Measurements from ENCODE around the gene NAA80.
A peak's percentile ranks its signal among the peaks of the same experiment; 100 is the strongest.
"Not testable (repeated sequence)": the region's sequence is repeated elsewhere in the genome, so short reads cannot be mapped to it uniquely, and the experiment has no call there.

The NAA80 gene

DNA sequence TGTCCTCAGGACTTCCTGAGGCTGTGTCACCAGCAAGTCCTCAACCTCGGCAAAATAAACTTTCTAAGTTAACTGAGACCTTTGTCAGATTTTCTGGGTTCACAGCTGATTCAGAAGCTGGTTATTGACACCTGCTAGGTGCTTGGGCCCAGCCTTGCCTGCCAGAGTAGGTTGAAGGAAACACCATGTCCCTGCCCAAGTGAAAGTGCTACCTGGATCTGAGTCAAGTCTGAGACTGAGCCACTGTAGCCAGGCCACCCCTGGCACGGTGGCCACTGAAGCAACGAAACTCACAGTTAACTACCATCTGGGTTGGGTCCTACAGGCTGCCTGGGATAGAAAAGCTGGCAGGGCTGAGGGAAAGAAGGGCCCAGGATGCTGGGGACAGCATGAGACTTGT, 15.1 kb upstream of the NAA80 start:
- DNase-seq (ENCODE audit: low spot score): no peak

DNA sequence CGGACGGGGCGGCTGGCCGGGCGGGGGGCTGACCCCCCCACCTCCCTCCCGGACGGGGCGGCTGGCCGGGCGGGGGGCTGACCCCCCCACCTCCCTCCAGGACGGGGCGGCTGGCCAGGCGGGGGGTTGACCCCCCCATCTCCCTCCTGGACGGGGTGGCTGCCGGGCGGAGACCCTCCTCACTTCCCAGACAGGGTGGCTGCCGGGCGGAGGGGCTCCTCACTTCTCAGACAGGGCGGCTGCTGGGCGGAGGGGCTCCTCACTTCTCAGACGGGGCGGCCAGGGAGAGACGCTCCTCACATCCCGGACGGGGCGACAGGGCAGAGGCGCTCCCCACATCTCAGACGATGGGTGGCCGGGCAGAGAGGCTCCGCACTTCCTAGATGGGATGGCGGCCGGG, 12.8 kb upstream of the NAA80 start:
- not testable (repeated sequence) for DNase-seq (ENCODE audit: low spot score)

DNA sequence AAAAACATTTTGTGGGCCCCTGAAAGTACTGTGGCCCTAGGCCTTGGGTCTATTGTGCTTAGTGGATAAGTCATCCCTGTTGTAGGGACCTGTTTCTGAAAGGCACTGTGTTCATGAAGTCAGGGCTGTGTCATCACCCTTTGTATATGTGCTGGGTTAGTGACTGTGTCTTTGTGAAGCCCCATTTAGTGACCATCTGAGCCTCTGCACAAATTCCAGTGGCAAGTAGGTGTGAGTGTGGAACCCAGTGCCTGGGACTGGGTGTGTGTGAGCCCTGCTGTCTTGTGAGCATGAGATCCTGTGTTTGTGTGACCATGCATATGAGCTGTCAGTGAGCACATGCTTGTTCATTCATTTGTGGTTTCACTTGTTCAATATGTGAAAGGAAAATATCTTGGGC, 5.4 kb upstream of the NAA80 start:
- no peak for DNase-seq (ENCODE audit: low spot score)

DNA sequence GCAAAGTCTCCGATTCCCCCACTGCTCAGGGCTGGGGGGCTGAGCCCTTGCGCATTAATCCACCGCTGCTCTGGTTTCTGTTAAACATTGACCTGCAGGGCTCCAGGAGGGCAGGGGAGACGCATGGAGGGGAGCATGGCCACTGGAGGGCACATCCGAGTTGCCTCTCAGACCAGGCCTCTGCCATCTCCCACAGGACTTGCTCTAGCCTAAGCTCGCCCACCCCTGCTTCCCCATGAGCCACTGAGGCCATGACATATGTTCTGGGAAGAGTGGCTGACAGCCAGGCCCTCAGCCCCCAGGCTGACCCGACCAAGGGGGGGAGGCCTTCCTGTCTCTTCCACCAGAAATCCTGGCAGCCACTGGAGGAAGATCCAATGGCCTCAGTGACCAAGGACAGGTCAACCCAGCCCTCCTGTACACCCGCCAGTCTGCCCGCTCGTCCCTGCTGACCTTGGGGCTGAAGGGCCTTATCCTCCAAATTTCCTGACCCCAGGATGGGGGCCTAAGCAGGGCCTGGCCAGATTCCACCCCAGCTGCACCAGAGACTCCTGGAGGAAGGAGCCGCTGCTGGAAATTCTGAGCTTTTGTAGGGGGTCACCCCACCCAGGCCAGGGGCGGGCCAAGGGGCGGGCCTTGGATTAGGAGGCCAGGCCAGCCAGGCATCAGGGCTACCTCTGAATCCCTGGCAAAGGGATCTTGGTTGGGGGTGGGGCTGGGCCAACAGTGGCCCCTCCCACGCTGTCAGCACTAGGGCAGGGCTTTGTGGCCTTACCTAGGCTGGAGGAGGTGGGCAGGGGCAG, 4.0 kb upstream of the NAA80 start, which contains the start of gene HYAL1:
Gene HYAL1 (minus strand): TSS at position 562 of the 803 bp plus-strand sequence. CDS start 618 bp downstream, outside the sequence.
- DNase-seq (ENCODE audit: low spot score): no peak

DNA sequence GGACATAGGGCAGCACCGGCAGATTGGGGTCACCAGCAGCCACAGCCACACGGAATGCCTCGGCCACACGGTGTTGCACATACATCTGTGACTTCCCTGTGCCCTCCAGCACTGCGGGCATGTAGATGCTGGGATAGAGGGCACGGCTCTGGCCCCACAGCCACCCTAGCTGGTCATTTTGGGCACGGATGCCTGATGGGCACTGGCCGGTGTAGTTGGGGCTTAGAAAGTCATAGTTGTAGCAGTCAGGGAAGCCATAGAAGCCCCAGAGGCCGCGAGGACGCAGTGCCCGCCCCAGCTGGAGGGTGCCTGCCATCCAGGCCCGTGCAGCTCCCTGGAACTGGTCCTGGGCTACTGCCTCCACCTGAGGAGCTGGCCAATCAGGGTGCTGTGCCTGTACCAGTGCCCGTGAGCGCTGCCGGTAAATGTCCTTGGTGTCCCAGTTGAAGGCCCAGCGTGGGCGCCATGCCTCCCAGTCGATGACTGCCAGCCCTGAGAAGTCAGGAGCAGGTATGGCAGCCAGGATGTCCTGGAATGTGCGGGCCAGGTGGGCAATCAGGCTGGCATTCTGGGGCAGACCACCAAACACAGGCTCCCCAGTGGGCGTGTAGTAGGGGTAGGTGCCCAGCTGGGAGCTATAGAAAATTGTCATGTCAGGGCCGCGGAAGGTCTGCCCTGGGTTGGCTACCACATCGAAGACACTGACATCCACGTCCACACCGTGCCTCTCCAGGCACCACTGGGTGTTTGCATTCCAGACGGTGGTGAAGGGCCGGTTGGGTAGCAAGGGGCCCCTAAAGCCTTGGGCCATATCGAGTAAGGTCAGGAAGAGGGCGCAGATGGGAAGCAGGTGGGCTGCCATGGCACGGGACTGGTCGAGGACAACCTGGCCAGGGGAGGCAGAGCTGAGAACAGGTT, 3.1 kb upstream of the NAA80 start:
- no peak for DNase-seq (ENCODE audit: low spot score)

DNA sequence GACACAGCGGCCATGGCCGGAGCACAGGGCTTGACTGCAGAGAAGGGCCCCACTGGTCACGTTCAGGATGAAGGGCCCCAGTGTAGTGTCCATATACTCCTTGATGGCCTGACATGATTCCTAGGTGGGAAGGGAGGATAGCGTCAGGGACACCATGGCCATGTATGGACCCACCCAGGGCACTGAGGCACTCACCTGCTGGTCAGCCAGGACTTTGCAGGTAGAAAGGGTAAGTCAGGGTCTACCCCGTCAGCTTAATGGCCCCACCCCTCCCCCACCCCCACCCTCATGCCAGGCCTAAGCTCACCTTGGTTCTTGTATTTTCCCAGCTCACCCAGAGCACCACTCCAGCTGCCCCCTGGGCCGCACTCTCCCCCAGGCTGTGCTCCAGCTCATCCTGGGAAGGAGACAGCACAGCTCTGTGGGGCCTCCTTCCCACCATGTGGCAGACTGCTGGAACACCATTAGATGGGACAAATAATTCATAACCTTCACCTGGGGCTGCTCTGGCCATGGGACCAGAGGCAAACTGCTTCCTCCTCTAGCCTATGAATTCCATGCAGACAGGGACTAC, 1.6 kb upstream of the NAA80 start:
- DNase-seq (ENCODE audit: low spot score): no peak

DNA sequence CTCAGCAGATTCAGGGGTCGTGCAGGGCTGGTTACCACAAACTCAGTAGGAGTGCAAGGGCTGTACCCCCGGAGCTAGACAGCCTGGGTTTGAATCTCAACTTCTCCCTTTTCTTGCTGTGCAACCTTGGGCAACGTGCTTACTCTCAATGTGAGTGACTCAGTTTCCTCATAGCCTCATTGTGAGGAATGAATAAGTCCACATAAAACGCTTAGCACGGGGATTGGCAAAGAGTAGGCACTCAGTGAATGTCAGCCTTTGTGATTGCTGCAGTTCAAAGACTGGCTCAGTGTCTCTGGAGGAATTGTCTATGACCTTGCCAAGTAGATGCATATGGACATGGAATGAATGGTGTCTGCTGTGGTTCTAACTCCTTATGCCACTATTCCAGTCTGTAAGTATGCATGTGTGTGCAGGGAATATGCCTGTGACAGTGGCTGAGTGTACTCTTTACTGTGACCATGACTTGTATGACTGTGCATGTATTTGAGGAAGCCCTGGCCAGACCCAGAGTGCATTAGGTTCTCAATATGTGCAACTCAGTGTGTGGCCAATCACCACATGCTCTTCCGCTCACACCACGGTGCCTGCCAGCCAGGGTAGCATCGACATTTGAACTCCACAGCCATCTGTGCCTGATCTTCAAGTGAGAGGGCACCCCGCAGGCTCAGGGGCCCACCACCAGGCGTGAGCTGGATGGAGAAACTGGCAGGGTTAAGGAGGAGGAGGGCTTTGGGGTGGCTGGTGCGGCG, 900 bp upstream of the NAA80 start:
- DNase-seq (ENCODE audit: low spot score): peak; percentile 58

DNA sequence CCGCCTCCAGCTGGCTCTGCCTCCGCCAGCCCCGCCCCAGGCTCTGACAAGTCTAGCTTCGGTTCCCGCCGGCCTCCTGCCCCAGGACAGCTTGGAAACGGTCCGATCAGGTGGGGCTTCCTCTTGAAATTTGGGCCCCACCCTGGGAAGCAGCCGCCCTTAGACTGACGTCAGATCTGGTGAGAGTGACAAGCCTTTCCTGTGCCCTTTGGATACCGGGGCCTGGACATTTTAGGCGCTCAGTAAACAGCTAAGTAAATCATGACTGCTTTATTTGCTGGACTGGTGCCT, 378 bp upstream of the NAA80 start:
- DNase-seq (ENCODE audit: low spot score): no peak

DNA sequence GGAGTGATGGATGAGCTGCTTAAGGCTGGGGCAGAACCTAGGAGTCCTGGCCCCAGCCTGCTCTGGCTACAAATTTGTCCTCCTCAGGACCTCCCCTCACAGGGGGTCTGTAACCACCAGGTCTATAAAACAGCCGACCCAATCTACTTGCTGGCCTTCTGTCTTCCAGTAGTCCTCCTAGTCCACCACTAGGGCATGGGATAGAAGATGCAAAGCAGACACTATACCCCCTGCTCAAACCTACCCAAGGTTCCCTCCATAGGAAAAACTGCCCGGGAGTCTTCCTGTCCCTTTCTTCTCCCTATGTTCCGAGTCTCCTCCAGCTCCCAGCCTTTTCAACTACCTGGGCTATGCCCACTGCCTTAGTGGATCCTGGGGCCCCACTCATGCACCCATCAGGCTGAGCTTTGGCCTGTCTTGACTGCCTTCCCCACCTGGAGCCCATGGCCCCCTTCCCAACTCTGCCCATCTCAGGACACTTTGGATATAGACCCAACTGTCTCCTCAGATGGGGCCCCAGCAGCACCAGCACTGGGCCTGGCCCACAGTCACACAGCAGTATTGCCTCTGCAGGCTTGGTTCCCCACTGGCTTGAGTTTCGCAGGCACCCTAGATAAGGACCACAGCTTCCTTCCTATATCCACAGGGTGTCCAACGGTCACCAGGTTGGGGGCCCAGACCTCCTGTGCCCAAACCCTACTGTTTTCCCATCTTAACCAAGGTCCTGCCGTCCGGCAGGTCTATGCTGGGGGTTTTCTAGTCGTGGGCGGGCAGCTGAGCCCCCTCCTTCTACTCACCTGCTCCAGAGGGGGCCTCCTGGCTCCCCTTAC, 1.1 kb downstream of the NAA80 start:
- DNase-seq (ENCODE audit: low spot score): peak; percentile 39

DNA sequence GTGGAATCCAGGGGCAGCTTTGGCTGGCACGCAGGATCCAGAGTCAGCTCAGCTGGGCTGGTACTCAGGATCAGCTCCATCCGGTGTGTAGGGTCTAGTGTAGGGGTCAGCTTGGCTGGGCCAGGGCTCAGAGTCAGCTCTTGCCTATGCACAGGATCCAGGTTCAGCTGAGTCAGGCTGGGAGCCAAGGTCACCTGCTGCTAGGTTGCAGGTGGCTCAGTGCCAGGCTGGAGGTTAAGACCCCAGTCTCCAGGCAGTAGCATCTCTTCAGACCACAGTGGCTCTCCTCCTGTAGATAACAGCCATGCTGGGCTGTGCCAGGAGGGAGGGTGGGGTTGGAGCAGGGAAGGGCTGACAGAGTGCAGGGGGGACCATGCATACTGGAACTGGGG, 1.8 kb downstream of the NAA80 start:
- peak; percentile 53 for DNase-seq (ENCODE audit: low spot score)

DNA sequence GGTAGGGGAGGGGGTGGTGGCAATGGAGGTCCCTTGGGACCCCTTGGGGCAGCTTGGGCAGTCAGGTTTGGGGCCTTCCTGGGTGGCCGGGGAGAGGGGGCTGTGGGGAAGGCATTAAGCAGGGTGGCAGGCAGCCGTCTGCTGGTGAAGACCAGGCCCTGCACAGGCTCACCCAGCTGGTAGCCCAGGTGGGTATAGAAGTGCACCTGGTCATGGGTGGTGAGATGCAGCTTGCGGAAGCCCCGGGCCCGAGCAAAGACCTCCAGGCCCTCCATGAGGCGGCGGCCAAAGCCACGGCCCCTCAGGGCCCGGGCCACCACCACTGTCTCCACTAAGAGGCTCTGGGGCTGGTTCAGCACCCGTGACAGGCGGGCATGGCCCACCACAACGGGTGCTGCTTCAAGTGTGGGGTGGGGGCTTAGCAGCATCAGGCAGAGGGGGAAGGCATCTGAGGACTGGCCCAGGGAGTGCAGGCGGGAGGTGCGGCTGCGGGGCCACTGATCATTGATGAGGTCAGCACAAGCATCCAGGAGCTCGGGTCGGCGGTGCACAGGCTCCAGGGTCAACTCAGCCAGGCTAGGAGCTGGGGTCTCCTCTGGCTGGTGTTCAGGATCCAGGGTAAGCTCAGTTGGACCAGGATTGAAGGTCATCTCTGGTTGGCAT, 2.4 kb downstream of the NAA80 start:
- no peak for DNase-seq (ENCODE audit: low spot score)

DNA sequence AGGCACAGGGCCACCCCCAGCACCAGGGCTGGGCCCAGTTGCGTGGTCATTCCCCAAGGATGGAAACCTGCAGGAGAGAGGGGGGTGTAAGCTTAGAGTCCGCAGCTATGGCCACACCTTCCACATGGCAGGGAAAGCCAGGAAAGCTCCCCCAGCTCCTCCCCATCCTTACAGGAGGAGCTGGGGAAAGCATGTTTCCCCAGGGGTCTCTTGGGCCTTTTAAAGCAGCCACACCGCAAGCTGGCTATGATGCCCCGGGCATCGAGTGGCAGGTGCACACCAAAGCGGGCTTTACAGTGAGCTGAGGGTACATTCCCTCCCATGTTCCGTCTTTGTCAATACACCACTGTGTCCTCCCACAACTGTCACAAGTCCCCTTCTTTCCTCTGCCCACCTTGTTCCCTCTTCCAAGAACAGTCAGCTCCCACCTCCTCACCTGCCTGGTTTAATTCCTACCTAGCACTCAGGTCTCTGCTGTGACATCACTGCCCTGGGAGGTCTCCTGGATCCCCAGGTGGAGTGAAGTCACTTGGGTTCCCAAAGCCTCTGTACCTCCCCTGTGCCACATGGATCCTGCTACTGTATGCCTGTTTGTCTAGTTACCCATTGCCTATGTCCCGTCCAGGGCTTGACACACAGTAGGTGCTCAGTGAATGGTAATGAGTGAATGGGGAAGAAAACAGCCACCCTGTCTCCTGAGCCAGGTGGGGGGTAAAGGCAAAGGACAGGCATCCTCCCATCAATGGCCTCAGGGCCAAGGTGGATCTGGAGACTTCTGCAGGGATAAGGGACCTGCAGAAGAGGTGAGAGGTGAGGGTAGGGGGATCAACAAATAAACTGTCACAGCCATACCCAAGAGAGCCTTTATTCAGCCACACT, 3.4 kb downstream of the NAA80 start:
- no peak for DNase-seq (ENCODE audit: low spot score)

DNA sequence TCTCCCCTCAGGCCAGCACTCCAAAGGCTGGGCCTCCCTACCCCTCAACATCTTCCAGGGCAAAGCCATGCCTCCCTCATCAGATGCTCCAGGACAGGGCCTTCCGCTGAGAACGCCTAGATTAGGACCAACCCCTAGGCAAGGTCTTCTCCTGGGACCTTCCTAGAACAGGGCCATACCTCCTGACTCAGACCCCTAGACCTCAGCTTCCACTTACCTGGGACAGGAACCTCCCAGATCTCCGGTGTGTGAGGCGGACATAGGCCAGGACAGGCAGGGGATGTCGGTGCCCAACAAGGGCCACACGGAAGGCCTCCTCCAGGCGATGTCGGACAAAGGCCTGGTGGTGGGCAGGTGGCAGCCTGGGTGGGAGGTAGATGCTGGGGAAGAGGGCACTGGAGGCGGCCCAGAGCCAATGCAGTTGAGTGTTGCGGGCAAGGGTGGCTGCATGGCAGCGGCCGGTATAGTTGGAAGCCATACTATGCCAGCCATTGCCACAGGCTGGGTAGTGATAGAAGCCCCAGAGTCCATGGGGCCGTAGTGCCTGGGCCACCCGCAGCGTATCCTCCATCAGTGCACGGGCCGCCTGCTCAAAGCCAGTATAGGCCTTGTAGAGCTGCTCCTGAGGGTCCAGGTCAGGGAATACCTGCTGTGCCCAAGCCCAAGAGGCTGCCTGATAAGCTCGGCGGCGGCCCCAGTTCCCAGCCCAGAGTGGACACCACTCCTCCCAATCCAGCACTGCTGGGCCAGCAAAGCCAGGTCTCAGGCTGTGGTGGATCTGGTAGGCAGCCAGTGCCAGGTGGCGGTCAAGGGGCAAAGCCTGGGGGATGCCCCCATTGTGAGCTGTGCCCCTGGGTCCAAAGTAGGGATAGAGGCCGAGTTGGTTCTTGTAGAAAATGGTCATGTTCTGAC, 4.5 kb downstream of the NAA80 start:
- no peak for DNase-seq (ENCODE audit: low spot score)

DNA sequence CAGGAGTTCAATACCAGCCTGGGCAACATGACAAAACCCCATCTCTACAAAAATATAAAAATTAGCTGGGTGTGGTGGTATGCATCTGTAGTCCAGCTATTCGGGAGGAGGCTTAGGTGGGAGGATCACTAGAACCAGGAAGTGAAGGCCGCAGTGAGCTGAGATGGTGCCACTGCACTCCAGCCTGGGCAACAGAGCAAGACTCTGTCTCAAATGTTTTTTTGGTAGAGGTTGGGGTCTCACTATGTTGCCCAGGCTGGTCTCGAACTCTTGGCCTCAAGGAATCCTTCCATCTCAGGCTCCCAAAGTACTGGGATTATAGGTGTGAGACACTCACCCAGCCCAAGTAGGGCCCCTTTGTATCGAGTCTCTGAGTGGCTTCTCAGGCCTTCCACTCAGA, 5.1 kb downstream of the NAA80 start:
- DNase-seq (ENCODE audit: low spot score): no peak

DNA sequence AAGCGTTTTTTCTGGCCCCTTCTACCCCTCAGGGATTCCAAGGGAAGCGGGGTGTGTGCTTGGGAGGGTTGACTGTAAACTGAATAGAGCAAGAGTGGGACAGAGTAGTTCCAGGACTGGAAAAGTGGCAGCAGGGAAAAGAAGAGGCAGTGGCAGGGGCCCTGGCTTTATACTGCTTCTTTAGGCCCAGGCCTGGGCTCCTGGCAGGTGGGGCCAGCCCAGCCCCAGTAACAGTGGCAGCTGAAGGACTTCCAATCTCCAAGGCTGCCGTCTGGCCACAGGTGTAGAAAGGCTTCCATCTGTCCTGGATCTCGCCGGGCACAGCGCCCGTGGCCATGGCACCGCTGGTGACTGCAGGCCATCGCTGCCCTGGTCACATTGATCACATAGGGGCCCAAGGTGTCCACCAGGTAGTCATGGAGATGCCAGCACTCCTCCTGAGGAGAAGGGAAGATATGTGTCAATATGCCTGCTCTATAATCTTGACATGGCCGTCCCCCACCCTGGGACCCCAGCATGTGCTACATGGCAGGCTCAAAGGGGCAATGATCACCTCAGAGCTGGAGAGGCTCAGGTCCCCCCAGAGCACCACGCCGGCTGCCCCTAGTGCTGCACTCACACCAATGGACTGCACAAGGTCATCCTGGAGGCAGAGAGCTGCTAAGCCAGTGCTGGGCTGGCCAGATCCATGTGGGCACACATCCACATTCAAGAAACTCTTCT, 6.0 kb downstream of the NAA80 start:
- DNase-seq (ENCODE audit: low spot score): no peak

DNA sequence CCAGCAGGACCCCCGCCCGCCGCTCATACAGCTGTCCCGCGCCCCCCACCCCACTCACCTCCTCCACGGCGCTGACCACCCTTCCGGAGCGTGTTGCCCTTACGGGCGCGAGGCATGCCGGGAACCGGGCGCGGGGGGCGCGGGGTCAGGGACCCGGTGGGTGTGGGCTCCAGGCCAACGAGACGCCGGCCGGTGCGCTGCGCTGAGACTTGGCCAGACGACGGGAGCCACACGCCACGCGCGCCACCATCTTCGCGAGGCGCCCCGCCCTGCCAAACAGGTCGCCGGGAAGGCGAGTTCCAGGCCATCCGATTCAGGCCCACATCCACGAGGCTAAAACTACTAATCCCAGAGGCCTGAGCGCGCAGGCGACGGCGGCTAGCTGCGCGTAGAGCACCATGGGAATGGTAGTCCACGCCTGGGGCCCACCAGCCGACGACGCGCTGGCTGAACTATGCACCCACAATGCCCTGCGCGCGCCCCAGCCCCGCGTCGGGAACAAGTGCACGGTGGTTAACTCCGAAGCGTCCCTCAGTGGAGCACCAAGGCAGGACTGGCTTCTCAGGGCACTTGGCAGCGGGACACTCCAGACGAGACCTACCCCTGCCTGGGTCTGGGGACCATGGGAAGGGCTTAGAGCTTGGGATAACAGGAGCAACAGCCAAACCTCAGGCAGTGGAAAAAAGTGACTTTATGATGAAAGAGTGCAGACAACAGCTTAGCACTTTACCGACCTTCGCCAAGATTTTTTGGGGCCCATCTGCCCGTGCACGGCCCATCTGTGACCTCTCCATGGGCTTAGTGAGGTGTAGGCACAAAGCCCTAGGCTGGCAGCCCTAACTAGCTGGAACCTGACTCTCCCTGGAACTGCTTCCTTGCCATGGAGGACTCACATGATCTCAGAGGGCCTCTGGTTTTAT, 6.8 kb downstream of the NAA80 start, which contains the start of gene IFRD2:
Gene IFRD2 (minus strand): TSS at position 271 of the 920 bp plus-strand sequence. CDS start 155 bp downstream, at position 116.
- DNase-seq (ENCODE audit: low spot score): peak; percentile 97

DNA sequence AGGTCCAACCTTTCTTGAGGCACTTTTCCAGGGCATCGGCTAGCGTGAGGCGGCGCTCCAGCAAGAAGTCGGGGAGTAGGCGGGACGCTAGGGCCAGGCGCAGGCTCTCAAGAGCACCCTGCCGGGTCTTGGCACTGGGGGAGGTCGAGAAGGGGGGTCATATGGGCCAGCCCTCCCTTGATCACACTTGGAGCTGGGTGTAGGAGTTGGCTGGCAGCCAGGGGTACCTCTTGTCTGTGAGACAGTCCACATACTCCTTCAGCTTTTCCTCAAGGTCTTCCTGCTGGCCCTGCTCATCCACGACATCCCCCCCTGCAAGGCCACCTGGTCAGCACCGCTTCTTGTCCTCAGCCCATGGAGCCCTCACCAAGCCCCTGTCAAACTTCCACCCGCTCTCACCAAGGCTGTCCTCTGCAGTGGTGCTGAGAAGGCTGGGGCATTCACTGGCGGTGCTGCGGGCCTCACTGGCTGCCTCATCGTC, 9.0 kb downstream of the NAA80 start:
- DNase-seq (ENCODE audit: low spot score): no peak

Measured in hematopoietic multipotent progenitor cell treated with erythropoietin and hydrocortisone succinate and interleukin-3 and kit ligand, for 15 days (in vitro differentiated cells).